ENCODE measurements around the gene TAS2R19. TPM values are rescaled to one million over a fixed set of nuclear protein-coding genes. Genes with fewer than 3 reads are reported as not detected.
"Not testable (repeated sequence)": the region's sequence is repeated elsewhere in the genome, so short reads cannot be mapped to it uniquely, and the experiment has no call there.

The TAS2R19 gene, protein sequence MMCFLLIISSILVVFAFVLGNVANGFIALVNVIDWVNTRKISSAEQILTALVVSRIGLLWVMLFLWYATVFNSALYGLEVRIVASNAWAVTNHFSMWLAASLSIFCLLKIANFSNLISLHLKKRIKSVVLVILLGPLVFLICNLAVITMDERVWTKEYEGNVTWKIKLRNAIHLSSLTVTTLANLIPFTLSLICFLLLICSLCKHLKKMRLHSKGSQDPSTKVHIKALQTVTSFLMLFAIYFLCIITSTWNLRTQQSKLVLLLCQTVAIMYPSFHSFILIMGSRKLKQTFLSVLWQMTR
- 1.2 and 11.6 TPM in 2 replicates for total RNA-seq

GRCh38 chr12:11022520-11022919, at the start of gene TAS2R19:
TAS2R19 (minus strand) TSS chr12:11022620; CDS start chr12:11022571, 49 bp downstream.
- DNase-seq (ENCODE audit: low read depth), result no peak

DNA sequence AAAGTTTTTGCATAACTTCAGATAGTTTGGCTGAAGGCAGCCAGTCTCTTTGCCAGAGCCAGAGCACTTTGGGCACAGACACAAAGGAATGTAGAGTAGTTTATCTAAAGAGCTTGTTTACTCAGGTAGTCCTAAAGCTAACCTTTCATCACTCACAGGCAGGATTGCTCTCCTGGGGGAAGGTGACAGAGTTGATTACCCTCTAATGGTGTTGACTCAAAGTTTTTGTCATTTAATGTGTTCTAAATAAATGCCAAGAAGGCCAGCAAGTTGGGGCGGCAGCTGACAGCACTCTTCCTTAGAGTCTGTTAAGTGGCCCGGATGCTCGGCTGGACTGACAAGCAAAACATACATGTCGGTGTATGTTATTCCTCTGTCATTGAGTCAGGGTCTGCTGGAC, 49.0 kb upstream of the TAS2R19 start:
- DNase-seq (ENCODE audit: low read depth), result no peak

GRCh38 chr12:11070999-11071398, 48.6 kb upstream of the TAS2R19 start:
- no peak for DNase-seq (ENCODE audit: low read depth)

DNA sequence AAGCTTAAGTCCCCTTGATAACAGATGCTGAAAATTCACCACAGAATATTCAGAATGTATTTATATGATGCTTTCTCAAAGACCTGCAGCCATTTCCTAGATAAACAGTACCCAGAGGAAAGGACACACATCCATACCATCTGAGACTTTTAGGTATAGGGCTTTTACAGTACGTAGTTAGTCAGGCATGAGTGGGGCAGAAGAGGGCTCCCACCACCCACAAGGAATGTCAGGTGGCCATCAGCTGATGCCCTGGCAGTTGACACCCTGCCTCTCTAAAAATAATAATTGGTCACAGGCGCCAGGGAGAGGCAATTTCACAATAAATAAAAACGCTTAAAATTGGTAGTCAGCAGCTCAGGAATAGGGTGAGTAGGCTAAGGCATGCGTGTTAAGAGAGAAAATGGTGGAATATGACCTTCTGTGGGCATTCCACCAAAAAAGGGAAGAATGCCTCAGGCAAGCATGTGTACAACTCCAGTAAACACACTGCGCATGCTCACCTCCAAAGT, 47.5 kb upstream of the TAS2R19 start:
- no peak for DNase-seq (ENCODE audit: low read depth)

GRCh38 chr12:11067514-11067913, 45.1 kb upstream of the TAS2R19 start:
- no peak for DNase-seq (ENCODE audit: low read depth)

GRCh38 chr12:11062194-11062593, 39.8 kb upstream of the TAS2R19 start, which contains the start of gene TAS2R46:
TAS2R46 (minus strand) TSS chr12:11062294; CDS start chr12:11062294, 0 bp downstream.
- DNase-seq (ENCODE audit: low read depth), result not testable (repeated sequence)

DNA sequence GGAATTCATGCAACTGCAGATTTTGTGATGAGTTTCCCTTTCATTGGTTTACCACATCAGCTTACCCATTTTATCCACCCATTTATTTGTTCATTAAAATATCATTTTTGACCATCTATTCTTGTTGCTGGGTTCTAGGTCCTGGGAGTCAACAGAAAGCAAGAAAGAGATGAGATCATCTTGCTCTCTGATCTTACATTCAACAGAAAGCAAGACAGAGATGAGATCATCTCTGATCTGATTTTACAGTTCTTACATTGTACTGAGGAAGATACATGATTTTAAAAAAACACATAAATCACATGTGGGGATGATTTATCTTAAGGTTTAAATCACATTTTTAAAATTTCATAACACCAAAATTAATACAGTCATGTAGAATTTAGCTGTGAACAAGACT, 37.4 kb upstream of the TAS2R19 start:
- no peak for DNase-seq (ENCODE audit: low read depth)

DNA sequence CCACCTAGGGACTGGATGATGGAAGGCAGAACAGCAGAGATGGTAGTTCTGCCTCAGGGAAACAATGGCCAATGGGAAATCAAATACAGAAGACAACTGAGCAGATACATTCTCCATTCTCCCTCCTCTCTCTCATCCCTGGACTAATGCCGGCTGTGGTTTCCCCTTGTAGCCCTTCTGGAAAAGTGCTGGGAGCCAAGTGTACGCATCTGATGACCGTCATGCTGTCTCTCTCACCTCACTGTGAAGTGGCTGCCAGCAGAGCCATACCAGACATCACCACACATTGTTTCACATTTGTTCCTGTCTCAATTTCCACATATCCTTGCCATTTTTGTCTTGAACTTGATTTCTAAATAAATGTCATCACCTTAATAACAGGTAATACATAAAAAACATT, 36.6 kb upstream of the TAS2R19 start:
- no peak for DNase-seq (ENCODE audit: low read depth)

- no peak for DNase-seq (ENCODE audit: low read depth)
Observed at GRCh38 chr12:11055306-11055705, 32.9 kb upstream of the TAS2R19 start.

- not testable (repeated sequence) for DNase-seq (ENCODE audit: low read depth)
Observed at GRCh38 chr12:11049806-11050531, 27.5 kb upstream of the TAS2R19 start.

GRCh38 chr12:11041366-11041765, 18.9 kb upstream of the TAS2R19 start:
- DNase-seq (ENCODE audit: low read depth), result not testable (repeated sequence)

GRCh38 chr12:11040162-11040561, 17.7 kb upstream of the TAS2R19 start:
- DNase-seq (ENCODE audit: low read depth), result no peak

DNA sequence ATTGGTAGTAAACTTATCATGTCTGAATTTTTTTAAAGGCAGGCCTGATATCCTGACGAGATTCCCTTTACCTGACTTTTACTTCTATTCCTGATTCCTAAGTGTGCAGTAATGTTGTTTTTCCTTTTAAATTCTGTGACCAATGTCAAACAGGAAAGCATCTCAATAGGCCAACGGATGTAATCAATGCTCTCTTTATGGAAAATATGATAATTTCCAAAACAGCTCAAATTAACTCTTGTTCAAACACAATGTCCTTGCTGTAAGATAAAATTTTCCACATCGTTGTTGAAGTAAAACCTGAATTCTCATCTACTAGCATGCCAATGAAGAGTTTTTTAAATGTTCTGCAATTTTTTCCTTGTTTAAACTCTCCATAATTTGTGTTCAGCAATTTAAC, 16.8 kb upstream of the TAS2R19 start:
- no peak for DNase-seq (ENCODE audit: low read depth)

DNA sequence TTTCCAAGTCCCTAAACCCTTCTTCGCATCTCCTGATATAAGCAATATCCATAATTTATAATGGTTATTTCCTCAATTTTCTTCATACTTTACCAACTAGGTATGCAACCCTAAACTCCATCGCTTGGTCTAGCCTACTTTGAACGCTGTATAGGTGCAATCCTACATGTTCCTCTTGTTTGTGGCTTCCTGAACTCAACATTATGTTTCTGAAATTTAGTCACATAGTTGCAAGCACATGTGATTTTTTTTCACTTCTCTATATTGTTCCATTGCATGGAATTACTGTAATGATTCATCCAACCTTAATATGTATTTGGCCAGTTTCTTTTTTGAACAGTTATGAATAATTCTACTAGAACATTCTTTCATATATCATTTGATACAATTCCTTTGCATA, 11.5 kb upstream of the TAS2R19 start:
- DNase-seq (ENCODE audit: low read depth), result not testable (repeated sequence)

DNA sequence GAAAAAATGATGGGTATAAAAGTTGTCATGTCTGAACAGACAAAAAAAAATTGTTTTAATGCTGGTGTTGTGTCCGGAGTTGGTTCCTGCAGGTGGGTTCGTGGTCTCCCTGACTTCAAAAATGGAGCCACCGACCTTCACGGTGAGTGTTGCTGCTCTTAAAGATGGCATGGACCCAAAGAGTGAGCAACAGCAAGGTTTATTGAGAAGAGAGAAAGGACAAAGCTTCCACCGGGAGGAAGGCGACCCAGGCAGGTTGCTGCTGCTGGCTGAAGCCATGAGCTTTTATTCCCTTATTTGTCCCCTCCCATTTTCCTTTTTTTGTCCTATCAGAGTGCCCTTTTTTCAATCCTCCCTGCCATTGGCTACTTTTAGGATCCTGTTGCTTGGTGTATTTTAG, 8.9 kb upstream of the TAS2R19 start, which contains the start of gene TAS2R31:
TAS2R31 (minus strand) TSS at position 101 of the 400 bp plus-strand sequence; CDS start at position 29, 72 bp downstream.
- DNase-seq (ENCODE audit: low read depth), result no peak

DNA sequence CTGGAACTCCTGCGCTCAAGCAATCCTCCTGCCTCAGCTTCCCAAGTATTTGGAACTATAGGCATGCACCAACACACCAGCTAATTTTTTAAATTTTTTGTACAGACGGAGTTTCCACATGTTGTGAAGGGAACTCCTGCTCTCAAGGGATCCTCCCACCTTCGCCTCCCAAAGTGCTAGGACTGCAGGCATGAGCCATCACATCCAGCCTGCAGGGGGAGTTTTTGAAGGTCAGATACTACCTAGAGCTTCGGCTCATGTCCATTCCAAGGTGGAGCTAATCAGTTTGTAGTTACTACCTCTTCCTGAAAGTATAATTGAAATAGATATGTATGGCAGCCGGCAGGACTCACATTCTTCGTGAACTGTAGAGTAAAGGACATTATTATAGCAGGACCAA, 3.7 kb upstream of the TAS2R19 start:
- no peak for DNase-seq (ENCODE audit: low read depth)

- DNase-seq (ENCODE audit: low read depth), result no peak
Observed at GRCh38 chr12:11023387-11023786, 967 bp upstream of the TAS2R19 start.

DNA sequence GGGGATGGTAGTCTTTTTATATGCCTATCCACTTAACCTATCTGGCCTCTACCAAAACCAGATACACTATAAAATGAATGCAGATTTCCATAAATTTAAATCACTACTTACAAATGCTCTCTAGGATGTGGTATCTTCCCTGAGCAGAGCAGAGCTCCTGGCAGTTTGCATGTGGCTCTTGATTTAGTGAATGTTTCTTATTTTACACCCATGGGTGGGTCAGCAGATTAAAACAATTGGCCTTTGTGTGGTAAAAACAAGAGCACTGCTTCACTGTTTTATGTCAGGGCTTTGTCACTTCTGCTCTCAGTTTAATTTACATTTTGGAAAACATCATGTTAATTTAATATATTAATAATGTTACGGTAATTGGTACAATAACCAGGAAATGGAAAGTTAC, 5.5 kb downstream of the TAS2R19 start:
- no peak for DNase-seq (ENCODE audit: low read depth)

- DNase-seq (ENCODE audit: low read depth), result peak; percentile 4
Observed at GRCh38 chr12:11015775-11016430, 6.5 kb downstream of the TAS2R19 start.

DNA sequence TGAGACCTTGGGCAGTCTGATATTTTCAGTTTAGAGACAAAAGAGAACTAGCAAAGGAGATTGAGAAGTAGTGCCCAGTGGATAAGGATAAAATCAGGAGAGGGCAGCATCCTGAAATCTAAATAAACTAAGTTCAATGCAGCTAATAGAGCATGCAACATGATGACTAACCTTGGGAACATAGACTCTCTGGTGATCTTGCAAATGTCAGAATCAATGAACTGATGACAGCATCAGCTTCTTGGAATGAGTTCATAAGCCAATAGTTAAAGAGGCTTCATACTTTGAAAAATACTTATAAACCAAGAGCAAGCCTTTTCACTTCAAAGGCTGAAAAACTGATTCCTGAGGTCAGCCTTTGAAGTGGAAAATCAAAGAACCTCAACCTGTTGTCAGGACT, 8.2 kb downstream of the TAS2R19 start:
- DNase-seq (ENCODE audit: low read depth), result peak; percentile 52

DNA sequence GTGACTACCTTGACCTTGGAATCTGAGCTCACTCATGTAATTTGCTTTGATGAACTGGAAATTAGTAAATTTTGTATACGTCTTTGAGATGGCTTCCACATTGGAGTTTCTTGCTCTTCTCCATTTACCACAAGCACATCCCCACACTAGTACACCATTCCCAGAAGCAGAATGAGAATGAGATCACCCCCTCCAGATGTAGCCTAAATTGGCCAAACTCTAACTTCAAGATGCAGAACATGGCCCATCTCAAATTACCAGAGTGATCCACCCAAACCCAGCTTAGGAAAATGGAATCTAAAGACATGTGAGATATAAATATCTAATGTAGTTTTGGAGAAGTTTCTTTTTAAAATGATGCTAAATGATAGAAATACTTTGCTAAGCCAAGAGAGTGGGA, 14.8 kb downstream of the TAS2R19 start:
- no peak for DNase-seq (ENCODE audit: low read depth)

DNA sequence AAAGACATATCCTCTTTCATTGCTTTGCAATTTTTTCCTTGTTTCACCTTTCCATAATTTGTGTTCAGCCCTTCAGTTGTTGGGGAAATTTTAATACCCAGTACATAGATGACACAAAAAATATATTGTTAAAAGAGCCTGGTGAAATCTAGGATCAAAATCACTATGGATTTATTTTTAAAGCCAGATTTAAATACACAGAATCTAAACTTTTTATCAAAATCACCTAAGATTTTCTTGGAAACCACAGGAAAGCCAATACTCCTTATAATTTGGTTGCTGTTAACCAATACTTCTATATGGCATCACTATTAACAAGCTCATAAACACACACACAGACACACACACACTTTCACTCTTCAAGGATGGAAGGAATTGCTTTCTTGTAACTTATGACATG, 24.2 kb downstream of the TAS2R19 start, which contains the start of gene TAS2R20:
TAS2R20 (minus strand) TSS at position 101 of the 400 bp plus-strand sequence. CDS start 429 bp downstream, outside the sequence.
- no peak for DNase-seq (ENCODE audit: low read depth)
